Cardiac muscle cell (in vitro differentiated cells and primary cell): Measurements from ENCODE around the gene USP10. TPM values are rescaled to one million over a fixed set of nuclear protein-coding genes. Genes with fewer than 3 reads are reported as not detected.

Experiments
- DNase-seq, 2 donors: peaks; one replicate each; pipeline versions ENCODE4 v3.0.0 to v3.0.0-alpha.2; 2010 to 2017; ENCODE audit warnings: low read depth in 1 of 2, low spot score in 1 of 2
- H3K27ac ChIP-seq: fragments of 200-600 bp; sonication (generic); 2 replicates; pipeline ENCODE4 v1.5.1; 2016
- H3K27me3 ChIP-seq: fragments of 200-600 bp; sonication (generic); 2 replicates; pipeline ENCODE4 v1.6.0; 2016; ENCODE audit warnings: control low read depth
- H3K36me3 ChIP-seq: fragments of 200-600 bp; sonication (generic); 2 replicates; pipeline ENCODE4 v1.5.1; 2016; ENCODE audit warnings: control low read depth
- H3K4me1 ChIP-seq: fragments of 200-600 bp; sonication (generic); 2 replicates; pipeline ENCODE4 v1.8.1; 2017; ENCODE audit warnings: low read depth, mild to moderate bottlenecking, mixed run types
- H3K4me3 ChIP-seq: fragments of 200-600 bp; sonication (generic); 2 replicates; pipeline ENCODE4 v1.5.1; 2016; ENCODE audit warnings: mild to moderate bottlenecking
- H3K9me3 ChIP-seq: fragments of 200-600 bp; sonication (generic); 2 replicates; pipeline ENCODE4 v1.5.1; 2017; ENCODE audit warnings: low read depth, mild to moderate bottlenecking, control low read depth
- polyA plus RNA-seq: library from polyadenylated mRNA; unstranded; fragments of >200 nt; fragmentation: Nextera tagmentation; extraction: Ambion mirVana; gene quantifications from 2 replicates; pipeline ENCODE4 v1.2.1, GENCODE V29; 2016
- total RNA-seq: library from RNA; depleted of rRNA; stranded (reverse); fragments of >200 nt; gene quantifications from 2 replicates; pipeline ENCODE4 v1.2.3, GENCODE V29; 2016
- TF ChIP-seq, protein P1 (sequence below): IDR thresholded peaks from 2 replicates; pipeline ENCODE4 v1.5.1; 2012; ENCODE audit warnings: low read depth, mild to moderate bottlenecking, low read length

The USP10 gene
- total and polyA plus RNA-seq, 2 experiments from 2014 or later = 91.9 to 100.0 TPM

DNA sequence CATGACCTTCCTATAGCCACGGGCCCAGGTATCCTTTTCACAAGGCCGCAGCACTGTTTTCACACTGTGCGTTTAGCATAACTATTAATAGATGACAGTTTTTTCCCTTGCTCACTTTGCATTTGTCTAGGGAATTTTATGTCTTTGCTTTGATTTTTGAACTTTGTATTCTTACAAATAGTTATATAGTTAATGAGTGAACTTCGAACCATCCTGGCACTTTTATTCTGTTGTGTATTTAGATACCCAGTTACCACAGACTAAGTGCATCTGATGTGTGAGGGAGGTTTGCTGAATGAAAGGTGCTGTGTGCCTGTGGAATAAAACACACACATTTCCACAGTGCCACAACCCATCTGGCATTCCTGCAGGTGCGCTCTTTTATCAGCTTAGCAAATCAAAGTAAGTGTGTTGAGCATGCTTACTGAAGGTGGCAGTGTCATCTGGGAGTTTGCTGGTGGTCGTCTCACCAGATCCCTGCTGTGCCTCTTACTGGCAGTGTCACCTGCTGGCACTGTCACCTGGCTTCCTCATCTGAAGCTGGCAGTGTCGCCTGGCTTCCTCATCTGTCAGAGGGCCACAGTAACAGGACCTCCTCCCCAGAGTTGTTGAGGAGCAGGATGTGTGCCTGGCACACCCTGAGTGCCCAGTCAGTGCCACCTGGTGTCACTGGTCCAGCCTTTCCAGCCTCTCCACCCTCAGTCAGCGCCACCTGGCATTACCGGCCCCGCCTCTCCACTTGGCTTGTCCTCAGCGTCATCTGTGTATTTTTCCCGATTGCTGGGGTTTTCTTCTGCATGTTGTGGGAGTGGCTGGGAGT is 37.6 kb downstream of the USP10 start:
- no peak for DNase-seq
- Histone ChIP-seq H3K27ac (no peak overlapping the region), H3K4me3 (no peak overlapping the region), H3K4me1 (peaks cover 22% of the 10 kb centered on the region), H3K36me3 (peaks cover 6% of the 10 kb centered on the region), H3K27me3 (no peaks in the 10 kb centered on the region), H3K9me3 (no peaks in the 10 kb centered on the region)
- TF ChIP-seq, protein P1, sequence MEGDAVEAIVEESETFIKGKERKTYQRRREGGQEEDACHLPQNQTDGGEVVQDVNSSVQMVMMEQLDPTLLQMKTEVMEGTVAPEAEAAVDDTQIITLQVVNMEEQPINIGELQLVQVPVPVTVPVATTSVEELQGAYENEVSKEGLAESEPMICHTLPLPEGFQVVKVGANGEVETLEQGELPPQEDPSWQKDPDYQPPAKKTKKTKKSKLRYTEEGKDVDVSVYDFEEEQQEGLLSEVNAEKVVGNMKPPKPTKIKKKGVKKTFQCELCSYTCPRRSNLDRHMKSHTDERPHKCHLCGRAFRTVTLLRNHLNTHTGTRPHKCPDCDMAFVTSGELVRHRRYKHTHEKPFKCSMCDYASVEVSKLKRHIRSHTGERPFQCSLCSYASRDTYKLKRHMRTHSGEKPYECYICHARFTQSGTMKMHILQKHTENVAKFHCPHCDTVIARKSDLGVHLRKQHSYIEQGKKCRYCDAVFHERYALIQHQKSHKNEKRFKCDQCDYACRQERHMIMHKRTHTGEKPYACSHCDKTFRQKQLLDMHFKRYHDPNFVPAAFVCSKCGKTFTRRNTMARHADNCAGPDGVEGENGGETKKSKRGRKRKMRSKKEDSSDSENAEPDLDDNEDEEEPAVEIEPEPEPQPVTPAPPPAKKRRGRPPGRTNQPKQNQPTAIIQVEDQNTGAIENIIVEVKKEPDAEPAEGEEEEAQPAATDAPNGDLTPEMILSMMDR = no peak

DNA sequence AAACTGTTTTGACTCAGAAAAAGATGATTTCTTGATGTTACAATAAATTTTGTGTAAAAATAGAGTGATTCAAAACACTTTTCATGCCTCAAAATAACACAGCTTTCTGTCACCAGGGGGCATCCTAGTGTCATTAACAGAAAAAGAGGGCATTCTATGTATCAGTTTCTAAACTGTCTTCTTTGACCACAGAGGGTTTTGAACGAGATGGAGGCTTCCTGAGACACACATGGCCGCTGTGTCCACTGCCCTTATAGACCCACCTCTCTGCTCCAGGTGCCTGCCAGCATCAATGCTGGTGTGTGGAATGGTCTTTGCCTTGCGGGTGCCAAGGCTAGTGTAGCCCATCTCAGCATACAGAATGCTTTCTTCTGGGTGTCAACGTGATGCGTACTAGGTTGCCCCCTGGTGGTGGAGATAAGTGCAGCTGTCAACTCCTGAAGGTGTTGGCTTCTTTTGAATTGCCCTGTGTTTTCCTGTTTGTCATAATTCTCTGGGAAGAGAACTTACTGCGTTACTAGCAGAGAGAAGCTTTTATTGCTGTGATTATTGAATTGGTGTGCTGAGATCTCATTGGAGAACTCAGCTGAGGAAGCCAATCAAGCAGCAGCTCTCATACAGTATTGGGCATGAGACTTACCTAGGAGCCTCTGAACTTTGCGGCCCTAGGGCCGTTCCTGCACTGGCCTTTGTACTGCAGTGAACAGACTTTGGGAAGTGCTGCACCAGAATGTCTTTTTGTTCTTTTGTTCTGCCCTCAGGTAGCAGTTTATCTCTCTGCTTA is 38.6 kb downstream of the USP10 start:
- Histone ChIP-seq H3K9me3 (no peaks in the 10 kb centered on the region), H3K27me3 (no peaks in the 10 kb centered on the region), H3K36me3 (peaks cover 5% of the 10 kb centered on the region), H3K27ac (no peak overlapping the region), H3K4me3 (no peak overlapping the region), H3K4me1 (peaks cover 23% of the 10 kb centered on the region)
- DNase-seq = peak; percentile 84
- TF ChIP-seq, protein P1 = peak; percentile 87

DNA sequence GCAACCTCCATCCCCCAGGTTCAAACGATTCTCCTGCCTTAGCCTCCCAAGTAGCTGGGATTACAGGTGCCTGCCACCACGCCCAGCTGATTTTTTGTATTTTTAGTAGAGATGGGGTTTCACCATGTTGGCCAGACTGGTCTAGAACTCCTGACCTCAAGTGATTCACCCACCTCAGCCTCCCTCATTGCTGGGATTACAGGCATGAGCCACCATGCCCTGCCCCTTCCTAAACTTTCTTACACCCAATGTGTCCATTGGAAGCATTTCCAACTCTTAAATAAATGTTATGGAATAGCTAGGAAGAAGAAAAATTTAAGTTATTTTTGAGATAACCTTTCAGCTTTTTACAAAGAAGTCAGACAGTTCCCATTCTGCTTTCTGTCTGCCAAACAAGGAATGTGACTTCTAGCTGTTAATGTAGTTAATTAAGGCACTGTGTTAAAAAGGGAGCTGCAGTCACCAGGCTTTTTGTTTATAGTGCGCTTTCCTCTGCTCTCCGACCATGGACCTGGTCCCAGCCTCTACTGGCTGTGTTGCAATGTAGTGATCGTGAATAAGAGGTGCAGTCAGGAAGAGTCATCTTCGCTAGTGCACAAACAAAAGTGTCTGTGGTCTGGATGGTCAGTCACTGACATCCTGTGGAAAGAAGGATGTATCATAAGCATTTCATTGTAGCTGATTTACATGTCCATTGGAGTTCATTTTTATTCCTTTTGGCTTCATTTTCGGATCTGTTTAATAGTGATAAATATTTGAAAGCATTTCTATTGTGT is 39.7 kb downstream of the USP10 start:
- Histone ChIP-seq H3K4me1 (peaks cover 23% of the 10 kb centered on the region), H3K4me3 (no peak overlapping the region), H3K36me3 (no peaks in the 10 kb centered on the region), H3K9me3 (no peaks in the 10 kb centered on the region), H3K27me3 (no peaks in the 10 kb centered on the region), H3K27ac (no peak overlapping the region)
- TF ChIP-seq, protein P1 = no peak
- peak in 1 of 2 donors; percentile 60 for DNase-seq

DNA sequence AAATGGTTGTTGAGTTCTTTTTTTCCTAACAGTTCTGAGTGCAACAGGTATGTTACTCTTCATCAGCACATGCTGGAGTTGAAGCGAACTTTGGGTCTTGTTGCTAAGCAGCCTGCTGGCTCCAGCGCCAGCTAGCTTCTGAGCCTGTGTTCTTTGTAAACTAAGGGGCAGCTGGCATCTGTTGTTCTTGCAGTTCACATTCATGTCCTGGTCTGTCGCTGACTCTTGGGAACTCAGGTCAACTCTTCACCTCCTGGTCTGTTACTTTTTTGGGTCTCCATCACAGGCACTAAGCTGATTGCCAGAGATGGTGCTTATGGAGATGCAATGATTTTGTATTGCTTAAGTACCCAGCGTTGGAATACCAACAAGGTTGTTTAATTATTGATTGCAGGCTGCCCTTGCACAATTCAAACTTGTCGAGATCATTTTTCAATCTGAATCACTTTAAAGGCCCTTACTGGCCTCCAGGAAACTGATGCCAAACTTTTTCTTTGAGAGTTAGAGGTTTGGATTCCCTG is 40.9 kb downstream of the USP10 start:
- H3K4me1 ChIP-seq = peaks cover 23% of the 10 kb centered on the region
- H3K27me3 ChIP-seq = no peaks in the 10 kb centered on the region
- peaks cover 3% of the 10 kb centered on the region for H3K36me3 ChIP-seq
- DNase-seq = no peak
- H3K27ac ChIP-seq = no peak overlapping the region
- no peak overlapping the region for H3K4me3 ChIP-seq
- TF ChIP-seq, protein P1 = no peak
- H3K9me3 ChIP-seq = no peaks in the 10 kb centered on the region

DNA sequence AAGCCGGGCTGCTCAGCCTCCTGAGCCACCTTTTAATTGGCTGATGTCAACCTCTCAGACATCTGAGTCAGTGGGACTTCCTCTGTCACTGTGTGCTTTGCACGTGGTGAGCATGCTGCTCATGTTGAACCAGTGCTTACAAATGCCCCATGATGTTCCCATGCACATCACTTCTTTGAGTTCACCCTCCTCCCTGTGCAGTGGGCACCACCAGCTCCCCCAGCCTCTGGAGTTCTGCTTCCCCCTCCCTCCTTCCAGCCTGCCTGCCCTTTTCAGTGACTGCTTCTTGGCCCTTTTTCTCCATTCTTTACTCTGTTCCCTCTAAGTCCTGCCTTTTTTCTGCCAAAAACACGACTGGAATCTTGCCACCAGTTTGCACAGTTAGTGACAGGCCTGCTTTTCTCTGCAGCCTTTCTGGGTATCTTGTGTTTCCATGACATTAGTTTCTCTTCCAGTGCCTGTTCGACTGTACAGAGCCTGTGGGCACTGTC is 41.6 kb downstream of the USP10 start:
- H3K4me3 ChIP-seq = no peak overlapping the region
- DNase-seq = peak in 1 of 2 donors; percentile 43
- no peak overlapping the region for H3K27ac ChIP-seq
- TF ChIP-seq, protein P1 = no peak
- no peaks in the 10 kb centered on the region for H3K9me3 ChIP-seq
- no peaks in the 10 kb centered on the region for H3K27me3 ChIP-seq
- H3K36me3 ChIP-seq = peaks cover 3% of the 10 kb centered on the region
- H3K4me1 ChIP-seq = peaks cover 23% of the 10 kb centered on the region
